T-cell (primary cell): ENCODE data around the gene GIPC1. TPM values are rescaled to one million over a fixed set of nuclear protein-coding genes. Genes with fewer than 3 reads are reported as not detected.

Source experiments
- ATAC-seq, 4 experiments: fragments of 200-7000 bp in 3 of 4; fragments of 150-1000 bp in 1 of 4; cut with Tn5 transposase; replicated peaks in 1 of 4; 1 replicate in 3 of 4; 2 replicates in 1 of 4; pipeline ENCODE4 v1.10.0; 2021; ENCODE audit warnings: moderate library complexity in 3 of 4, mild to moderate bottlenecking in 2 of 4, moderate number of reproducible peaks in 1 of 4
- CTCF ChIA-PET, 2 donors: fragments of 300-600 bp; sonication (Branson Sonifier 250); formaldehyde crosslinking; loops; one replicate each; lab custom pipeline; 2022; ENCODE audit warnings: antibody characterized with exemption in 2 of 2; lab: Charles Lee
- POLR2A ChIA-PET, 2 donors: fragments of 300-600 bp; sonication (Branson Sonifier 250); formaldehyde crosslinking; loops; one replicate each; lab custom pipeline; 2022; ENCODE audit warnings: antibody characterized with exemption in 2 of 2; lab: Charles Lee
- DNase-seq, 35 experiments: peaks; one replicate each; pipeline versions ENCODE4 v3.0.0 to v3.0.0-alpha.2; 2013 to 2023
- H3K27ac ChIP-seq: one replicate; pipeline ENCODE4 v1.5.1; 2013; ENCODE audit warnings: low read length
- H3K27me3 ChIP-seq, 2 experiments: replicated peaks in 1 of 2; 1 replicate in 1 of 2; 2 replicates in 1 of 2; pipeline versions ENCODE4 v1.6.1 to v1.7.0; 2013; ENCODE audit warnings: low read length in 1 of 2, mixed read lengths in 1 of 2; ENCODE audit not compliant: control insufficient read depth in 2 of 2, insufficient read depth in 2 of 2; ENCODE audit errors: extremely low read depth in 1 of 2
- H3K36me3 ChIP-seq, 2 donors: 1 replicate in 1 of 2; 2 replicates in 1 of 2; pipeline versions ENCODE4 v1.6.1 to v1.7.0; 2013; ENCODE audit warnings: low read length in 1 of 2; ENCODE audit not compliant: control insufficient read depth in 2 of 2, insufficient read depth in 1 of 2; ENCODE audit errors: extremely low read depth in 1 of 2
- H3K4me1 ChIP-seq, 2 experiments: 1 replicate in 1 of 2; 2 replicates in 1 of 2; pipeline versions ENCODE4 v1.6.1 to v1.7.0; 2013; ENCODE audit warnings: low read length in 2 of 2, mixed read lengths in 1 of 2; ENCODE audit not compliant: insufficient read depth in 2 of 2, control insufficient read depth in 1 of 2; ENCODE audit errors: extremely low read depth in 1 of 2
- H3K4me3 ChIP-seq, 2 donors: 1 replicate in 1 of 2; 2 replicates in 1 of 2; pipeline versions ENCODE4 v1.5.1 to v1.7.0; 2013; ENCODE audit warnings: mild to moderate bottlenecking in 2 of 2, low read length in 1 of 2, moderate library complexity in 1 of 2; ENCODE audit not compliant: control insufficient read depth in 1 of 2; ENCODE audit errors: extremely low read depth in 1 of 2
- H3K9me3 ChIP-seq: 2 replicates; pipeline ENCODE4 v1.7.0; 2013
- H3K27ac Mint-ChIP-seq, 2 donors: one replicate each; pipeline ENCODE4 v1.8.0; 2020 to 2021; ENCODE audit warnings: mild to moderate bottlenecking in 2 of 2, mixed read lengths in 2 of 2
- H3K27me3 Mint-ChIP-seq, 2 donors: one replicate each; pipeline ENCODE4 v1.8.0; 2021 to 2022; ENCODE audit warnings: mixed read lengths in 2 of 2
- H3K36me3 Mint-ChIP-seq: one replicate; pipeline ENCODE4 v1.8.0; 2021; ENCODE audit warnings: mixed read lengths
- H3K4me1 Mint-ChIP-seq, 3 donors: one replicate each; pipeline ENCODE4 v1.8.0; 2020 to 2022; ENCODE audit warnings: mixed read lengths in 3 of 3, mild to moderate bottlenecking in 1 of 3
- H3K4me3 Mint-ChIP-seq, 3 donors: one replicate each; pipeline ENCODE4 v1.8.0; 2020 to 2022; ENCODE audit warnings: mild to moderate bottlenecking in 3 of 3, mixed read lengths in 3 of 3, moderate library complexity in 3 of 3
- H3K9me3 Mint-ChIP-seq, 3 donors: one replicate each; pipeline ENCODE4 v1.8.0; 2020 to 2022; ENCODE audit warnings: mixed read lengths in 3 of 3
- WGBS: methylation state at CpG from one replicate; pipeline ENCODE4 v1.1.5; 2013; ENCODE audit warnings: missing lambda C conversion rate; ENCODE audit not compliant: insufficient coverage; 5-methylcytosine and 5-hydroxymethylcytosine counted together
- total RNA-seq, 35 experiments: library from RNA in 6 of 35; stranded (reverse) in 6 of 35; fragments of 120-200 nt in 1 of 35; gene quantifications; one replicate each; pipeline versions ENCODE4 v1.2.1 to v1.2.4 and lab custom pipeline; 2013 to 2026

The GIPC1 gene
- total RNA-seq, 5 donors from 2014 or later (not counting 1 experiment from before 2014, with no cell fraction given) = 27.5 to 44.4 (median 35.4) TPM

- Histone ChIP-seq H3K4me1 (peaks cover 3 to 21% of the 10 kb centered on the region in 2 experiments), H3K27ac (no peak overlapping the region), H3K36me3 (no peaks in the 10 kb centered on the region), H3K9me3 (no peaks in the 10 kb centered on the region), H3K4me3 (no peak overlapping the region), H3K27me3 (peaks cover 0 to 9% of the 10 kb centered on the region in 2 experiments)
- WGBS = no CpG with 5 or more reads among the region's 4 CpGs
- DNase-seq (no peak), ATAC-seq (no peak)
- no peak overlapping the region for H3K4me3 Mint-ChIP-seq
- peaks cover 13 to 21% (median 16%) of the 10 kb centered on the region in 3 donors for H3K4me1 Mint-ChIP-seq
- no peaks in the 10 kb centered on the region for H3K9me3 Mint-ChIP-seq
- H3K36me3 Mint-ChIP-seq = no peaks in the 10 kb centered on the region
- POLR2A ChIA-PET = interaction anchor here (0.6 kb wide), 2 partner anchors 65 to 71 kb away, joined by 3 to 4 read pairs; no protein-coding TSS in a partner anchor
- CTCF ChIA-PET = interaction anchor here (0.5 to 0.7 kb wide), 6 partner anchors 9 to 166 kb away, joined by 3 to 19 read pairs (median 6); no protein-coding TSS in a partner anchor
- H3K27ac Mint-ChIP-seq = no peak overlapping the region
- H3K27me3 Mint-ChIP-seq = no peaks in the 10 kb centered on the region
Observed at GRCh38 chr19:14428882-14429416, 67.0 kb downstream of the GIPC1 start.

Other genes with a start within 250 kb of the GIPC1 start
- 1,000 to 10,000 TPM in 1 of 5 donors, 100 to 1,000 TPM in 4; 194 to 1,118 (median 206) TPM for gene ADGRE5, start 114.7 kb downstream of the GIPC1 start, total RNA-seq
- gene DDX39A, start 76.8 kb downstream of the GIPC1 start, total RNA-seq = 100 to 1,000 TPM; 159 to 280 (median 179) TPM
- gene PKN1, start 62.8 kb downstream of the GIPC1 start, total RNA-seq = 100 to 1,000 TPM; 170 to 272 (median 224) TPM
- under 1 TPM in 2 of 5 donors, not detected in 3; 0.23 to 0.25 TPM for gene PTGER1, start 20.8 kb downstream of the GIPC1 start, total RNA-seq
- 100 to 1,000 TPM; 158 to 575 (median 165) TPM for gene DNAJB1, start 22.3 kb upstream of the GIPC1 start, total RNA-seq
- gene TECR, start 33.5 kb upstream of the GIPC1 start, total RNA-seq = 100 to 1,000 TPM; 137 to 207 (median 171) TPM
- 100 to 1,000 TPM in 1 of 5 donors, 10 to 100 TPM in 4; 47.9 to 112 (median 90.4) TPM for gene NDUFB7, start 75.9 kb upstream of the GIPC1 start, total RNA-seq
- gene CLEC17A, start 87.0 kb upstream of the GIPC1 start, total RNA-seq = 1 to 10 TPM in 3 of 5 donors, under 1 TPM in 2; 0.40 to 5.2 (median 1.1) TPM
- not detected for gene ADGRE3, start 178.7 kb upstream of the GIPC1 start, total RNA-seq
- 10 to 100 TPM; 20.5 to 39.0 (median 30.4) TPM for gene ZNF333, start 193.9 kb upstream of the GIPC1 start, total RNA-seq